GM19468 (cell line): Measurements from ENCODE around the gene RASGRF1.

Experiments
- ATAC-seq: cut with Tn5 transposase; IDR thresholded peaks from one replicate; pipeline ENCODE4 v1.9.1; 2021; ENCODE audit warnings: mild to moderate bottlenecking, moderate library complexity, moderate number of reproducible peaks; ENCODE audit not compliant: unreplicated experiment; ENCODE audit errors: extremely low read depth

Gene RASGRF1

DNA sequence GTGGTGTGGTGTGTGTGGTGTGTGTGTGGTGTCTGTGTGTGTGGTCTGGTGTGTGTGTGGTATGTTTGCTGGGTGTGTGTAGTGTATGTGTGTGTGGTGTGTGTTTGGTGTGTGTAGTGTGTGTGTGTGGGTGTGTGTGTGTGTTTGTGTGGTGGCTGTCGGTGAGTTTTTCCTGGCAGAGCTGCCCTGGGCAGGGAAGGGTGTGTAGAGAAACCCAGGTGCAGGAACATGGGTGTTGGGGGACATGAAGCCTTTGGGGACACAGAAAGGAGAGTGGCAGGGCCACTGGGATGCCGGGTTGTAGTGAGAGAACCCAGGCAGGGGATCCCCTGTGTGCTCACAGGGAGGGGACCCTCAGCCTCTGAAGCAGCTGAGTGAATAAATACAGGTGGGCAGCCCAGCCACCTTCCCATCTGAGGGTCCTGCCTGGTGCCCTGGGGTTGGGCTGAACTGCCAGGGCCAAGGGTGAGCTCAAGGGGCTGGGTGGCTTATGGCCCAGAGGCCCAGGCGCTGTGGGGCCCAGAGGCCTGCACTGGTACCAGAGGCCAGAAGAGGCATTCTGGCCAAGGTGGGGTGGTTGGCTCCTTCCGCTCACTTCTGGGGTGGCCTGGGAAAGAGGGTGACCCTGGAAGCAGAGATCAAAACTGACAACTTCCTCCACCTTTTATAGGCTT is 97.2 kb downstream of the RASGRF1 start:
- no peak for ATAC-seq

DNA sequence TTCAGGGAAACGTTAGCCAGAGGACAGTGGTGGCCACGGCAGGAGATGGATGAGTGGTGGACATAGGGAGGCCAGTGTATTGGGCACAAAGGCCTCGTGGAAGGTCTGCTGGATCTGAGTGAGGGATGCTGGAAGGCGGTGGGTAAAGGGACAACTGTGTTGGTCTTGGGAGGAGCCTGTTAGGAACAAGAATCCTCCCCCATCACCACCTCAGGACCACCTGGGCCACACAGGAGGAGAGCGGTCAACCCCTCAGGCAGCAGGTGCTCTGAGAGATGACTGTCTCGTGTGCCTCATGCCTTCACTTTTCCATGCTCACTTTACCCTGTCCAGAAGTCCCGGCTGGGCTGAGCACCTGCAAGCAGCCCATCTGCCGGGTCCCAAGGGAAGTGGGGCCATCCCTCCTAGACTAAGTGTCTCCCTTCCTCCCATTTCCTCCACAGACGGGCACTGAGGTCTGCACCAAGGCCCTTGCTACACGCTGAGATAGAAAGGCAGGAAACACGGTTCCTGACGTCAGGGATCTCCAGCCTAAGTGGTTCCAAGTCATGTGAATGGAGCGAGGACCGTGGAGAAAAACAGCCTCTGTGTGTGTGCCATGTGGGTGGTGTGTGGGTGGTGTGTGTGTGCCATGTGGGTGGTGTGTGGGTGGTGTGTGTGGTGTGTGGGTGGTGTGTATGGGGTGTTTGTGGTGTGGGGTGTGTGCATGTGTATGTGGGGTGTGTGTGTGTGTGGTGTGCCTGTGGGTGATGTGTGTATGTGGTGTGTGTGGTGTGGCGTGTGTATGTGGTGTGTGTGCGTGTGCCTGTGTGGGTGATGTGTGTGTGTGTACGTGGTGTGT is 97.9 kb downstream of the RASGRF1 start:
- no peak for ATAC-seq

DNA sequence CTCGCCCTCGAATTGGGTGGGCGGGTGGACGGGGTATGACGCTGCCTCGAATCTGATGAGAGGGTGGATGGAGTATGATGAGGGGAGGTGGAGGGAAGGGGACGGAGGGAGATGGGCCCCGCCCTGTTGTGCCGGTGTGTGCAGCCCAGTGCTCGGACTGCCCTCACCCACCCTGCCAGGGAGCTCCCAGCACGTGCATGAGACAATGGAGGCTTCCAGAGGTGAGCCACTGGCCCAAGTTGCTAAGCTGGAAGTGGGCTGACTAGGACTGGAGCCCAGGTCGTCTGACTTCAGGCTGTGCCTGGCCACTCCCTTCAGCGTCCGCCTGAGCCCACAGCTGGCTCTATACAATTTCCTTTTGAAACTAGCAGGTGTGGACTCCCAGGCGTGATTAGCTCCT is 98.7 kb downstream of the RASGRF1 start:
- no peak for ATAC-seq

- ATAC-seq, result no peak
Observed at GRCh38 chr15:78991476-78991875, 99.1 kb downstream of the RASGRF1 start.

- no peak for ATAC-seq
Observed at GRCh38 chr15:78990278-78990677, 100.3 kb downstream of the RASGRF1 start.

DNA sequence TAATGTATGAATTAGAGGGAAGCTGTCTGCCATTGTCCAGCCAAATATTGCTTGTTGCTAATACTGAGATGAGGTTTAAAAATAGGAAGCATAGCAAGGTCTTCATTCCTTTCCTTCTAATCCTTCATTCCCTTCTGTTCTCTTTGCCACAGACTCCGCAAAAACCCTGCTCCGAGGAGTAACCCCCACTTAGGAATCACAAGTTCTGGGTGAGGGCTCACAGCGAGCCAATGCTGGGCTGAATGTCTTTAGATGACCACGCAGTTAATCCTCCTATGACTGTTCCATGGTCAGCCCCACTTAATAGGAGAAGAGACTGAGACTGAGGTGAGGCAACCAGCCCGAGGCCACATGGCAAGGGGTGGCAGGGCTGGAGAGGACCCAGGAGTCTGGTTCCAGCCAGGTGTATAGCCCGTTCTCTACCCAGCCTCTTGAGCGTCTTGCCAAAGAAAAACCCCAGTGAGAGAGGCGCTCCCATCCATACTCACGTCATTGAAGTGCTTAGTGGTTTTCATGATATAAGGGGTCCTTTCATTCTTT is 100.8 kb downstream of the RASGRF1 start:
- no peak for ATAC-seq

DNA sequence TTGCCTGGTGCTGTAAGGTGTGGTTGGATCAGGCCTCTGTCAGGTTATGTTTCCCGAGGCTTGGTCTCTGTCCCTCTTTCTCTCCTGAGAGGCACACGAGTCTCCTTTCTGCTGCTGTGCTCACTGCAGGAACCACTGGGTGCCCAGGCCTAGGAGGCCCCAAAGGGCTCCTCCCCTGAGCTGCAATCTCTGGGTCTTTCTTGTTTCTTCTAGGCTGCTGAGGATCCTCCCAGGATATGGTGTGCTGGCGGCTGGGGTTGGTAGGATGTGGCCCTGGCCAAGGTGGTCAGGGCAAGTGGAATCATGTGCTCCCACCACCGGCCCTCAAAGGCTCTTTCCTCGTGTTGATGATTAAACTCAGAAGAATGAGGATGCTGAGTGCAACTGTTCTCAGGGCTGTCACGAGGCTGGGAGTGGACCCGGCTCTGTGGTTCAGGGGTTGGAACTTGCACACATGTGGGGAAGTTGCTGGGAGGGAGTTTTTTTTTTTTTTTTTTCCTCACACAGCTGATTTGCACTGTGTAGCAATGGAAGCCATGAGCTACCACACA is 102.1 kb downstream of the RASGRF1 start:
- no peak for ATAC-seq

DNA sequence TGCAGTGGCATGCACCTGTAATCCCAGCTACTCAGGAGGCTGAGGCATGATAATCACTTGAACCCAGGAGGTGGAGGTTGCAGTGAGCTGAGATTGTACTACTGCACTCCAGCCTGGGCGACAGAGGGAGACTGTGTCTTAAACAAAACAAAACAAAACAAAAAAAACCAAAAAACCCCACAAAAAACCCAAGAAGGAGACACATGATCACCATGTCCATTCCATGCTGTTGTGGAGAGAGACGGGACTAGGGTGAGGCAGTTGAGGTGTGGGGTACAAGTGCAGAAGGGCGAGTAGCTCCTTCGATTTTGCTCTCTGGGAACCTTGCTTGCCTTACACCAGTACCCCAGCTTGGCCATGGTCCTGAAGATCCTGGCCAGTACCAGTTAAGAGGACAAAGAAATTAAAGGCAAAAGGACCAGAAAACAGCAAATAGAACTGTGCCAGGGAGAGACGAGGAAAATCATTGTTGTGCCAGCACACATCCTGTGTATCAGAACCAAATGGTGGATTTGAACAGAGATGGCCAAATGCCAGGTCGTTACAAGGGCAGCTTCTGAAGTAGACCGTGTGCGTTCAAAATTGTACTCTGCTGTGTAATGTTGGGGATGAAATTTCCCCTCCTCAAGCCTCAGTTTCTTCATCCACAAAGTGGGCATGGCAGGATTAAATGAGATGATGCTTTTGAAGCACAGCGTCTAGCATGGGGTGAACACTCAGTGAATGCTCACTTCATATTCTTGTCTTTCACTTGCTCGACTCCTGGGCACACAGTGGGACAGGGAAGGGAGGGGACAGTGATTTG is 102.8 kb downstream of the RASGRF1 start:
- ATAC-seq, result no peak

GRCh38 chr15:78985859-78986475 is 104.6 kb downstream of the RASGRF1 start:
- ATAC-seq, result no peak

DNA sequence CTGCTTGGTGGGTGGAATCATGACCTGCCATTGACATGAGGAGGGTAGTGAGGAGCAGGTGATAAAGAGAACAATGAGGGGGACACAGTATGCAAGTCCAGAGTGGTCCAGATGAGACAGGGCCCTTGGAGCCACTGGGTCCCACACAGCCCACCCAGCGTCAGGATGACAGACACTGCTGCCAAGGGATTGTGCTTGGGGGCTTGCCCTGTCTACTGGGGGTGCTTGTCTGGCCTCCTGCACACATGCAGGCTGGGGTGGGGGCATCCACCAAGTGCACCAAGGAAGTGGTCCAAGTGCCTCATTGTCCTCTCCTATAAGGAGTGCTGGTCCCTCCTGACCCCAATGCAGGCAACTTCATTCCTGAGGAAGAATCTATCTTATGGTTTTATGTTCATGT is 106.5 kb downstream of the RASGRF1 start:
- no peak for ATAC-seq

DNA sequence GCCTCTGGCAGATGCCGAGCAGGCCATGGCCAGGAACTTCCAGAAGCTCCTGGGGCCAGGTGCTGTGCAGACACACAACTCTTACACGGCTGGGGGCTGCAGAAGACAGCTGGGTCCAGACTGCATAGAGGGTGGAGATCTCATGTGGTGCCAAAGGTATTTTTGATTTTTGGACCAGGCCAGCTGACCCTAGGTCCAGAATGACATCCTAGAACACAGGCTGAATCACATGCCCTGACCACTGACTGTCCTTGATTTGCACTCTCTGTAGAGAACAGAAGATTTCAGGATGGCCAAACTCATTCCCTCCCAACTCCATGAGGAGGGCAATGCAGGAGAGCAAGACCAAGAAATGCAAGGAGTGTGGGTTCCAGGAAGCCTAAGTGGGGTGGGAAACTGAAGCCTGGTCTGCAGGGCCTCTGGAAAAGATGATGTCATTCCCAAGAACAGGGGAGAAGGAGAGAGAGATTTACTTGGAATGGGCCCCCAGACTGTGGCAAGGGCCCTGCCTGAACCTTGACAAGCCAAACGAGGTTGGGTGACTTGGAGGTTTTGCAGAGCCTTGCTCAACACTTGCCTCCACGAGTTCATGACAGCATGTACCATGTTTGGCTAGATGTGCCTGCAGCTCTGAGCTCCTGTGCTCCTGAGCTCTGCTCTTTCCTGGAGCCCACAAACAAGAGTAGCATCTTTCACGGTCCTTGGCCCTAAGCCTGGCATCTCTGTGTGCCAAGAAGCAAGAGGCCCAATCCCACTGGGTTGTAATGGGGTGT is 107.2 kb downstream of the RASGRF1 start:
- ATAC-seq, result no peak

DNA sequence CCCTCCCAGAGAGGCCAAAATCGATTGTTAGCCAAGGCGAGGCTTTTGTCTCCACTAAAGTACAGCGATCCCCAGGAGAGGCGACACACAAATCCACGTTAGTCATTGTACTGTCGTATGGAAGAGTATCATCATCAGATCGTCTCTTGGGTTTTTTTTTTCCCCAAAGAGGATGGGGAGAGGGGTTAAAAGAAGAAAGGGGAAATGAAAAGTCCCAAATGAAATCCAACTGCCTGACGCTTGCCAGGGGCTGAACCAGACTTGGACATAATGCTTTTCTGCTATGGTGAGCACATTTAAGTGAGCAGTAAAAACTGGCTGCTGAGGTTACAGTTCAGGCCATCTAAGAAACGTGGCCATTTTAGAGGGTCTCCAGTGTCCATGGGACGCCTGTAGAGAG is 107.8 kb downstream of the RASGRF1 start:
- no peak for ATAC-seq

- ATAC-seq, result no peak
Observed at GRCh38 chr15:78981532-78982313, 108.9 kb downstream of the RASGRF1 start.

DNA sequence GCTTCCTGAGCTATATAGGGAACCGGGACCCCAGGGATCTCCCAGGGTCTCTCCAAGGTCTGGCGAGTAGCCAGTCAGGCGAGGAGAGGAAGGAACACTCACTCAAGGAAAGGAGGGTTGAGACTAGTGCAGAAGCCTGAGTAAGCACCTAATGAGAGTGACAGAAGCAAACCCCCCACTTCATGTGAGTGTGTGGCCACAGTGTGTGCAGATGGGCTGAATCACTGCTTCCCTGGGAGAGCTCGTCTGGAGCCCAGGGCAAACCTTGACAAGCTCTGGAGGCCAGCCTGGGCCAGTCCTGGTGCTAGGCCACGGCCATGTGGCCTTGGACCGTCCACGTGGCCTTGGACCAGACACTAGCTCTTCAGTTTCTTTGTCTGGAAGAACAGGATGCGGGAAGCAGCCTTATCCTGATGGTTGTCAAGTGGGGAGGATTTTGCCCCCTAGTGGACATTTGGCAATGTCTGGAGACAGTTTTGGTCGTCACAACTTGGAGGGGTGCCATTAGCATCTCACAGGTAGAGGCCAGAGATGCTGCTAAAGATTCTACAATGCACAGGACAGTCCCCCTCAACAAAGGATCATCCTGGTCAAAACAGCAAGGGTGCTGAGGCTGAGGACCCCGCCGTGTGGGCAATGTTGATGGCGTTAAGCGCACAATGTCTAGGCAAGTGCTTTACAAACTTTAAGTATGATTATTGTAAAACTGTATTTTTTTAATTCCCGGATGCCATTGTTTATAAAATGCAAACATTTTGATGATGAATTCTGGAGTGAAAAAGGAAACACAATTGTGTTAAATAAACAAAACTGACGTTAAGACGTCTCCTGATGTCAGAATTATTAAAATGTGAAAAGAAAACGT is 110.9 kb downstream of the RASGRF1 start:
- ATAC-seq, result no peak

GRCh38 chr15:78978601-78979179 is 111.9 kb downstream of the RASGRF1 start:
- no peak for ATAC-seq

GRCh38 chr15:78977591-78978347 is 112.8 kb downstream of the RASGRF1 start:
- no peak for ATAC-seq
